SK-N-SH (cell line): ENCODE measurements around the gene PRKG1. TPM values are rescaled to one million over a fixed set of nuclear protein-coding genes. Genes with fewer than 3 reads are reported as not detected.

ENCODE experiments used
- CTCF ChIA-PET: fragments of 300-600, 350-600 bp; formaldehyde crosslinking; extraction: SDS; loops from one replicate; lab custom pipeline; 2021; lab: Yijun Ruan, JAX
- POLR2A ChIA-PET: fragments of 350-600 bp; sonication (Branson Sonifier 250); formaldehyde crosslinking; extraction: SDS; loops from one replicate; lab custom pipeline; 2020; ENCODE audit warnings: antibody characterized with exemption, inconsistent platforms; lab: Yijun Ruan, JAX
- DNase-seq: peaks from one replicate; pipeline ENCODE4 v3.0.0; 2012
- H2AFZ ChIP-seq: fragments of 200-600 bp; sonication (generic); 2 replicates; pipeline ENCODE4 v1.8.1; 2016; ENCODE audit warnings: antibody characterized with exemption, mild to moderate bottlenecking, low read depth
- H3F3A ChIP-seq: fragments of 200-600 bp; sonication (generic); replicated peaks from 2 replicates; pipeline ENCODE3; 2016; ENCODE audit warnings: antibody characterized with exemption, mild to moderate bottlenecking; ENCODE audit not compliant: insufficient read depth
- H3K27ac ChIP-seq, 2 experiments: fragments of 200-500 bp in 1 of 2; fragments of 200-600 bp in 1 of 2; sonication (Bioruptor generic) in 1 of 2; sonication (generic), shearing (Covaris generic) in 1 of 2; 2 replicates each; pipeline versions ENCODE4 v1.5.1 to v1.6.1; 2014 to 2016; ENCODE audit warnings: low read depth in 2 of 2, inconsistent platforms in 1 of 2, low read length in 1 of 2, mild to moderate bottlenecking in 1 of 2, mixed read lengths in 1 of 2
- H3K27me3 ChIP-seq: fragments of 200-600 bp; sonication (generic), shearing (Covaris generic); 2 replicates; pipeline ENCODE4 v1.6.1; 2016; ENCODE audit warnings: mixed run types; ENCODE audit not compliant: insufficient read depth
- H3K36me3 ChIP-seq, 2 experiments: fragments of 200-500 bp in 1 of 2; fragments of 200-600 bp in 1 of 2; sonication (Bioruptor generic) in 1 of 2; sonication (generic) in 1 of 2; replicated peaks in 1 of 2; 2 replicates each; pipeline versions ENCODE3 to v1.5.1; 2014 to 2016; ENCODE audit warnings: low read length in 1 of 2, mild to moderate bottlenecking in 1 of 2; ENCODE audit not compliant: insufficient read depth in 2 of 2, control insufficient read depth in 1 of 2
- H3K4me1 ChIP-seq, 2 experiments: fragments of 200-500 bp in 1 of 2; fragments of 200-600 bp in 1 of 2; sonication (Bioruptor generic) in 1 of 2; sonication (generic), shearing (Covaris generic) in 1 of 2; 2 replicates each; pipeline versions ENCODE4 v1.5.1 to v1.6.1; 2014 to 2016; ENCODE audit warnings: low read depth in 1 of 2, low read length in 1 of 2, mixed run types in 1 of 2; ENCODE audit not compliant: insufficient read depth in 2 of 2, control insufficient read depth in 1 of 2
- H3K4me2 ChIP-seq: fragments of 200-600 bp; sonication (generic), shearing (Covaris generic); 2 replicates; pipeline ENCODE4 v1.6.1; 2017; ENCODE audit warnings: mixed run types
- H3K4me3 ChIP-seq, 2 experiments: fragments of 200-500 bp in 1 of 2; fragments of 200-600 bp in 1 of 2; sonication (Bioruptor generic) in 1 of 2; sonication (generic), shearing (Covaris generic) in 1 of 2; 2 replicates each; pipeline versions ENCODE4 v1.5.1 to v1.8.1; 2014 to 2016; ENCODE audit warnings: low read depth in 2 of 2, inconsistent platforms in 1 of 2, low read length in 1 of 2, mild to moderate bottlenecking in 1 of 2, mixed read lengths in 1 of 2, moderate library complexity in 1 of 2
- H3K79me2 ChIP-seq: fragments of 200-600 bp; sonication (generic); 2 replicates; pipeline ENCODE4 v1.8.1; 2017; ENCODE audit warnings: mild to moderate bottlenecking; ENCODE audit not compliant: insufficient read depth
- H3K9ac ChIP-seq: fragments of 200-600 bp; sonication (generic); 2 replicates; pipeline ENCODE4 v1.6.1; 2017; ENCODE audit warnings: mixed run types
- H3K9me2 ChIP-seq: fragments of 200-600 bp; sonication (generic); 2 replicates; pipeline ENCODE4 v1.6.1; 2017; ENCODE audit warnings: mixed run types
- H3K9me3 ChIP-seq: fragments of 200-600 bp; sonication (generic); 2 replicates; pipeline ENCODE4 v1.6.1; 2017; ENCODE audit warnings: mixed run types, mild to moderate bottlenecking, moderate library complexity
- H4K20me1 ChIP-seq: fragments of 200-600 bp; sonication (generic); 2 replicates; pipeline ENCODE4 v1.6.1; 2017; ENCODE audit warnings: mild to moderate bottlenecking, mixed run types; ENCODE audit not compliant: insufficient read depth
- CHD2 ChIP-seq: fragments of 150-350 bp; IDR thresholded peaks from 2 replicates; pipeline ENCODE4 v1.6.1; 2018; ENCODE audit warnings: low read length; ENCODE audit not compliant: partially characterized antibody
- ELF1 ChIP-seq: IDR thresholded peaks from 2 replicates; pipeline ENCODE4 v1.4.0; 2012
- EP300 ChIP-seq, 2 experiments: IDR thresholded peaks; 2 replicates each; pipeline versions ENCODE4 v1.4.0 to v1.6.1; 2012; ENCODE audit warnings: borderline replicate concordance in 1 of 2, low read depth in 1 of 2, low read length in 1 of 2
- EZH2phosphoT487 ChIP-seq: fragments of 200-600 bp; sonication (generic); IDR thresholded peaks from 2 replicates; pipeline ENCODE4 v1.6.1; 2017; ENCODE audit warnings: low read depth, mixed run types, mild to moderate bottlenecking, antibody characterized with exemption, moderate library complexity, borderline replicate concordance
- FOSL2 ChIP-seq: IDR thresholded peaks from 2 replicates; pipeline ENCODE4 v1.4.0; 2012; ENCODE audit warnings: low read depth, mild to moderate bottlenecking, moderate library complexity, borderline replicate concordance
- IRF3 ChIP-seq: fragments of 150-350 bp; IDR thresholded peaks from 2 replicates; pipeline ENCODE4 v1.6.1; 2016; ENCODE audit warnings: mild to moderate bottlenecking, low read depth, low read length
- MAX ChIP-seq: IDR thresholded peaks from 2 replicates; pipeline ENCODE4 v1.4.0; 2012; ENCODE audit warnings: low read depth
- POLR2AphosphoS5 ChIP-seq: IDR thresholded peaks from 2 replicates; pipeline ENCODE4 v1.6.1; 2012; ENCODE audit warnings: low read depth, low read length
- RAD21 ChIP-seq: IDR thresholded peaks from 2 replicates; pipeline ENCODE4 v1.6.1; 2012; ENCODE audit warnings: mild to moderate bottlenecking, low read length
- RCOR1 ChIP-seq: fragments of 150-350 bp; IDR thresholded peaks from 2 replicates; pipeline ENCODE4 v1.6.1; 2017; ENCODE audit warnings: antibody characterized with exemption, low read length
- RFX5 ChIP-seq: IDR thresholded peaks from 2 replicates; pipeline ENCODE4 v1.6.1; 2012; ENCODE audit warnings: mild to moderate bottlenecking, improper control_type of control experiment, low read length
- SIN3A ChIP-seq: IDR thresholded peaks from 2 replicates; pipeline ENCODE4 v1.6.1; 2012; ENCODE audit warnings: low read depth, mild to moderate bottlenecking, low read length, moderate library complexity, borderline replicate concordance
- USF2 ChIP-seq: fragments of 150-350 bp; IDR thresholded peaks from 2 replicates; pipeline ENCODE4 v1.6.1; 2017; ENCODE audit warnings: antibody characterized with exemption, low read length, low read depth, borderline replicate concordance
- YY1 ChIP-seq: IDR thresholded peaks from 2 replicates; pipeline ENCODE4 v1.4.0; 2012; ENCODE audit warnings: low read depth, mild to moderate bottlenecking
- WGBS: methylation state at CpG from one replicate; pipeline ENCODE4 v1.1.6; 2017; ENCODE audit warnings: low lambda C conversion rate; 5-methylcytosine and 5-hydroxymethylcytosine counted together
- polyA plus RNA-seq, 3 experiments: library from polyadenylated mRNA; depleted of rRNA; stranded (reverse); fragments of >200 nt; gene quantifications; 2 replicates each; pipeline ENCODE4 v1.2.3, GENCODE V29; 2012

Gene PRKG1
- polyA plus RNA-seq, 1 of the 3 experiments (the other 2 are of a cell fraction) = 4.1 TPM

GRCh38 chr10:51950996-51951555 is 876.8 kb downstream of the PRKG1 start:
- no peaks in the 10 kb centered on the region for H3F3A ChIP-seq
- TF ChIP-seq RFX5 (no peak), EP300 (IDR thresholded peaks at IDR 0.05; ENCODE audit: borderline replicate concordance in 1 of 2, low read depth in 1 of 2, low read length in 1 of 2) (no peak), ELF1 (no peak), FOSL2 (no peak), MAX (no peak), SIN3A (no peak), POLR2AphosphoS5 (no peak), YY1 (no peak)
- 77% methylated on average over 1 of the region's 1 CpG for WGBS
- H3K4me2 ChIP-seq = no peak overlapping the region
- H4K20me1 ChIP-seq = no peaks in the 10 kb centered on the region
- ChIA-PET CTCF (interaction anchor here (0.6 to 2.0 kb wide), 5 partner anchors 9 to 887 kb away, joined by 3 to 7 read pairs (median 3); no protein-coding TSS in a partner anchor), POLR2A (no interaction called here)
- no peak overlapping the region for H2AFZ ChIP-seq
- H3K27me3 ChIP-seq = no peaks in the 10 kb centered on the region
- no peak for DNase-seq
- H3K4me3 ChIP-seq = no peak overlapping the region
- no peaks in the 10 kb centered on the region; a peak in 2 of 4 replicates for H3K4me1 ChIP-seq
- H3K36me3 ChIP-seq = no peaks in the 10 kb centered on the region
- H3K9ac ChIP-seq = no peak overlapping the region
- no peaks in the 10 kb centered on the region for H3K9me3 ChIP-seq
- H3K79me2 ChIP-seq = no peaks in the 10 kb centered on the region
- no peaks in the 10 kb centered on the region for H3K9me2 ChIP-seq
- no peak overlapping the region for H3K27ac ChIP-seq

- H3K9me3 ChIP-seq = no peaks in the 10 kb centered on the region
Measured at GRCh38 chr10:51951601-51952000, 877.3 kb downstream of the PRKG1 start.

More at GRCh38 chr10:51951601-51952000, 877.3 kb downstream of the PRKG1 start:
- no peak for DNase-seq
- Histone ChIP-seq H4K20me1 (no peaks in the 10 kb centered on the region), H3K9ac (no peak overlapping the region), H3K4me3 (no peak overlapping the region), H3K27ac (no peak overlapping the region), H3K4me2 (no peak overlapping the region), H3K4me1 (no peaks in the 10 kb centered on the region; a peak in 2 of 4 replicates), H3K27me3 (no peaks in the 10 kb centered on the region), H2AFZ (no peak overlapping the region), H3K79me2 (no peaks in the 10 kb centered on the region), H3F3A (no peaks in the 10 kb centered on the region), H3K9me2 (no peaks in the 10 kb centered on the region), H3K36me3 (no peaks in the 10 kb centered on the region)
- CTCF ChIA-PET = interaction anchor here (0.6 to 2.0 kb wide), 4 partner anchors 8 to 530 kb away, joined by 3 to 7 read pairs (median 4); no protein-coding TSS in a partner anchor
- POLR2A ChIA-PET = no interaction called here
- TF ChIP-seq RAD21 (no peak), USF2 (no peak), IRF3 (no peak), EZH2phosphoT487 (no peak), POLR2AphosphoS5 (no peak), RFX5 (no peak), RCOR1 (no peak), CHD2 (no peak)
- WGBS = 73% methylated on average over 1 of the region's 1 CpG
